Keratinocyte (primary cell): Measurements from ENCODE around the gene MRPL16. TPM values are rescaled to one million over a fixed set of nuclear protein-coding genes. Genes with fewer than 3 reads are reported as not detected.

Experiments used
- DNase-seq: peaks from one replicate; pipeline ENCODE4 v3.0.0-alpha.2; 2011; ENCODE audit warnings: low read depth, missing footprints, low spot score
- FAIRE-seq: peaks from 2 replicates; lab custom pipeline; 2011; peaks lifted over from hg19 to GRCh38; lab: Jason Lieb, UNC
- H2AFZ ChIP-seq: 2 replicates; pipeline ENCODE4 v1.6.0; 2012; ENCODE audit warnings: low read length, control low read depth, inconsistent platforms; ENCODE audit not compliant: control insufficient read depth
- H3K27ac ChIP-seq: 2 replicates; pipeline ENCODE4 v1.5.1; 2011; ENCODE audit warnings: low read length; ENCODE audit not compliant: control insufficient read depth, insufficient read depth
- H3K27me3 ChIP-seq: 3 replicates; pipeline ENCODE4 v1.6.0; 2011; ENCODE audit warnings: low read length; ENCODE audit not compliant: control insufficient read depth, insufficient read depth; ENCODE audit errors: extremely low read depth
- H3K36me3 ChIP-seq, 2 experiments: 2 replicates in 1 of 2; 3 replicates in 1 of 2; pipeline ENCODE4 v1.5.1; 2011; ENCODE audit warnings: low read length in 2 of 2, mild to moderate bottlenecking in 1 of 2; ENCODE audit not compliant: control insufficient read depth in 2 of 2, insufficient read depth in 2 of 2; ENCODE audit errors: extremely low read depth in 1 of 2
- H3K4me1 ChIP-seq: 3 replicates; pipeline ENCODE4 v1.5.1; 2011; ENCODE audit warnings: low read length; ENCODE audit not compliant: control insufficient read depth, insufficient read depth; ENCODE audit errors: extremely low read depth
- H3K4me2 ChIP-seq: 3 replicates; pipeline ENCODE4 v1.6.0; 2011; ENCODE audit warnings: low read depth, low read length; ENCODE audit not compliant: control insufficient read depth, insufficient read depth; ENCODE audit errors: extremely low read depth
- H3K4me3 ChIP-seq, 3 experiments: fragments of 200-600 bp in 1 of 3; sonication (generic) in 1 of 3; 2 replicates in 2 of 3; 3 replicates in 1 of 3; pipeline ENCODE4 v1.5.1; 2011 to 2016; ENCODE audit warnings: low read length in 3 of 3, mild to moderate bottlenecking in 3 of 3, control low read depth in 2 of 3, inconsistent platforms in 1 of 3, low read depth in 1 of 3, mixed read lengths in 1 of 3, mixed run types in 1 of 3, moderate library complexity in 1 of 3; ENCODE audit not compliant: control insufficient read depth in 2 of 3, insufficient read depth in 2 of 3; ENCODE audit errors: extremely low read depth in 1 of 3
- H3K79me2 ChIP-seq: 2 replicates; pipeline ENCODE4 v1.6.0; 2012; ENCODE audit warnings: low read length; ENCODE audit not compliant: control insufficient read depth, insufficient read depth
- H3K9ac ChIP-seq: 3 replicates; pipeline ENCODE4 v1.6.0; 2011; ENCODE audit warnings: low read length; ENCODE audit not compliant: control insufficient read depth, insufficient read depth; ENCODE audit errors: extremely low read depth
- H3K9me1 ChIP-seq: 3 replicates; pipeline ENCODE4 v1.6.0; 2011; ENCODE audit warnings: low read length; ENCODE audit not compliant: control insufficient read depth, insufficient read depth; ENCODE audit errors: extremely low read depth
- H3K9me3 ChIP-seq: 2 replicates; pipeline ENCODE4 v1.5.1; 2012; ENCODE audit warnings: low read depth, low read length; ENCODE audit not compliant: control insufficient read depth
- H4K20me1 ChIP-seq: 3 replicates; pipeline ENCODE4 v1.6.0; 2011; ENCODE audit warnings: low read length; ENCODE audit not compliant: control insufficient read depth, insufficient read depth; ENCODE audit errors: extremely low read depth
- EZH2 ChIP-seq: IDR thresholded peaks from one replicate; pipeline ENCODE4 v1.6.1; 2012; ENCODE audit warnings: inconsistent platforms, mild to moderate bottlenecking, low read length, moderate library complexity
- dilution Hi-C: fragments of 300-500 bp; cut with MboI; formaldehyde crosslinking; loops from one replicate; pipeline ENCODE4 v1.7.0; 2020; ENCODE audit warnings: low sequenced_read_pairs; ENCODE audit not compliant: extremely low pct_ligation_motif_present
- polyA plus RNA-seq, 5 experiments: library from polyadenylated mRNA; depleted of rRNA in 3 of 5; stranded (reverse) in 3 of 5; stranded (forward) in 1 of 5; unstranded in 1 of 5; fragments of >200 nt; gene quantifications; 1 replicate in 1 of 5; 2 replicates in 3 of 5; 3 replicates in 1 of 5; pipeline versions ENCODE4 v1.2.1 to v1.2.3, GENCODE V29; 2011 to 2012; ENCODE audit warnings: missing spikeins in 2 of 5, low read depth in 1 of 5, low replicate concordance in 1 of 5
- TF ChIP-seq, protein P1 (sequence below), 3 experiments: IDR thresholded peaks in 1 of 3; conservative IDR thresholded peaks in 1 of 3; optimal IDR thresholded peaks in 1 of 3; 2 replicates in 2 of 3; 3 replicates in 1 of 3; pipeline versions ENCODE3 to v1.5.1; 2011; ENCODE audit warnings: low read length in 3 of 3, mild to moderate bottlenecking in 3 of 3, moderate library complexity in 2 of 3, control low read depth in 1 of 3, inconsistent platforms in 1 of 3; ENCODE audit not compliant: insufficient read depth in 2 of 3; ENCODE audit errors: extremely low read depth in 1 of 3

The MRPL16 gene
- polyA plus RNA-seq, 1 donor (not counting 4 experiments of a cell fraction or from before 2014, with no cell fraction given), result 72.1 TPM

DNA sequence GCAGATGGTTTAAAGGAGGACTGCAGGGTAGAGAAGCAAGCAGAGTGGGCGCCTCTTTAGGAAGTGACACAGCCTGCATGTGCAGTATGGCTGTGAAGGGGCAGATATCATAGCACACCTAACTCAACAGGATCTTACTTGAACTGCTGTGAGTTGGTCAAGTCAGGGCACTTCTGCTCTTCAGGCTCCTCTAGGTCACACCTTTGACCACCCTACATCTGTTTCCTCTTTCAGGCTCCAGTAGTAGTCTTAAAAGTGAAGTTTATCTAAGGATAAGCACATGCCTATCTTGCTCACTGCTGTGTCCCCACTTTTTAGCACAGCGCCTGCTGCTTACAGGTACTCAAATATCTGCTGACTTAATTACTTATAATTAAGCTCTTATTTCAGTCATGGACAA lies 6.5 kb downstream of the MRPL16 start:
- TF ChIP-seq EZH2, result no peak
- TF ChIP-seq, protein P1, sequence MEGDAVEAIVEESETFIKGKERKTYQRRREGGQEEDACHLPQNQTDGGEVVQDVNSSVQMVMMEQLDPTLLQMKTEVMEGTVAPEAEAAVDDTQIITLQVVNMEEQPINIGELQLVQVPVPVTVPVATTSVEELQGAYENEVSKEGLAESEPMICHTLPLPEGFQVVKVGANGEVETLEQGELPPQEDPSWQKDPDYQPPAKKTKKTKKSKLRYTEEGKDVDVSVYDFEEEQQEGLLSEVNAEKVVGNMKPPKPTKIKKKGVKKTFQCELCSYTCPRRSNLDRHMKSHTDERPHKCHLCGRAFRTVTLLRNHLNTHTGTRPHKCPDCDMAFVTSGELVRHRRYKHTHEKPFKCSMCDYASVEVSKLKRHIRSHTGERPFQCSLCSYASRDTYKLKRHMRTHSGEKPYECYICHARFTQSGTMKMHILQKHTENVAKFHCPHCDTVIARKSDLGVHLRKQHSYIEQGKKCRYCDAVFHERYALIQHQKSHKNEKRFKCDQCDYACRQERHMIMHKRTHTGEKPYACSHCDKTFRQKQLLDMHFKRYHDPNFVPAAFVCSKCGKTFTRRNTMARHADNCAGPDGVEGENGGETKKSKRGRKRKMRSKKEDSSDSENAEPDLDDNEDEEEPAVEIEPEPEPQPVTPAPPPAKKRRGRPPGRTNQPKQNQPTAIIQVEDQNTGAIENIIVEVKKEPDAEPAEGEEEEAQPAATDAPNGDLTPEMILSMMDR (optimal IDR thresholded peaks at IDR 0.05 in 1 of 3, IDR thresholded peaks at IDR 0.05 in 1 of 3, conservative IDR thresholded peaks at IDR 0.05 in 1 of 3; ENCODE audit: extremely low read depth in 1 of 3, insufficient read depth in 2 of 3, low read length in 3 of 3), result no peak
- Histone ChIP-seq H3K4me1 (peaks cover 7% of the 10 kb centered on the region), H3K4me3 (no peak overlapping the region), H3K27me3 (no peaks in the 10 kb centered on the region), H3K4me2 (no peak overlapping the region), H2AFZ (no peak overlapping the region), H3K36me3 (peaks cover 29 to 34% of the 10 kb centered on the region in 2 experiments), H3K9me3 (no peaks in the 10 kb centered on the region), H3K9me1 (no peaks in the 10 kb centered on the region), H3K9ac (no peak overlapping the region), H4K20me1 (no peaks in the 10 kb centered on the region), H3K79me2 (peaks cover 2% of the 10 kb centered on the region), H3K27ac (no peak overlapping the region)
- no peak for DNase-seq
- dilution Hi-C loops, result no loop called here
- FAIRE-seq, result no peak

DNA sequence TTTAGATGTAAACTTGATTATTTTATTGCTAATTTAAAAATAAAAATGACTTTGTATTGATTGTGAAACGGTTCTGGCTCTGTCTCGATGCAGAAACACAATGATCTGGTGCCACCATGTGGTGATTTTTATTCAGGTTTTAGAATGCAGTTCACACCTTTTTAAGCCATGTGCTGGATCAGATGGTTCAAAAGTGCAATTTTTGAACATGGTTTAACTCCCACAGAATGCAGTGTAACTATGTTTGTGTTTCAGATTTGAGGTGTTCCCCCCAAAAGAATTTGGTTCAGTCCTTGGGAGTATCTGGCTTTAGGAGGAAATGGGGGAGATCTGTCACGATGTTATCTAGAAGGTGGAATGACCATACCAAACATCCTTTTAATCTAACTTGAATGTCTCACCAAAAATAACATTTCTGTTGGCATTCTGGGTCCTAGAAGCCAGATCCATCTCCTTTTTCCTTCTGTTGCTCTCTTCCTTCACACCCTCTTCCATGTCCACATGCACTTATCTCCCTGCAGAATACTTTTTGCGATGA lies 7.9 kb downstream of the MRPL16 start:
- dilution Hi-C loops, result no loop called here
- H3K36me3 ChIP-seq, result peaks cover 26 to 29% of the 10 kb centered on the region in 2 experiments
- FAIRE-seq, result no peak

More for the DNA sequence above, 7.9 kb downstream of the MRPL16 start:
- peaks cover 4% of the 10 kb centered on the region for H3K4me1 ChIP-seq
- H3K9me1 ChIP-seq, result no peaks in the 10 kb centered on the region
- no peaks in the 10 kb centered on the region for H3K9me3 ChIP-seq
- no peak for DNase-seq
- H3K4me3 ChIP-seq, result no peak overlapping the region
- no peak overlapping the region for H3K9ac ChIP-seq
- TF ChIP-seq EZH2, result no peak
- TF ChIP-seq, protein P1 (optimal IDR thresholded peaks at IDR 0.05 in 1 of 3, IDR thresholded peaks at IDR 0.05 in 1 of 3, conservative IDR thresholded peaks at IDR 0.05 in 1 of 3; ENCODE audit: extremely low read depth in 1 of 3, insufficient read depth in 2 of 3, low read length in 3 of 3), result peak; percentile 33 to 49 (median 43)
- no peak overlapping the region for H3K4me2 ChIP-seq
- no peak overlapping the region for H3K27ac ChIP-seq
- no peaks in the 10 kb centered on the region for H3K79me2 ChIP-seq
- no peaks in the 10 kb centered on the region for H4K20me1 ChIP-seq
- H3K27me3 ChIP-seq, result no peaks in the 10 kb centered on the region
- no peak overlapping the region for H2AFZ ChIP-seq
